Glutamatergic neuron (in vitro differentiated cells): ENCODE results near the gene CDH23. TPM values are rescaled to one million over a fixed set of nuclear protein-coding genes. Genes with fewer than 3 reads are reported as not detected.

Experiments
- DNase-seq: peaks from one replicate; pipeline ENCODE4 v3.0.0; 2022
- H3K27ac Mint-ChIP-seq: one replicate; pipeline ENCODE4 v1.8.0; 2020; ENCODE audit warnings: mild to moderate bottlenecking, mixed read lengths, inconsistent platforms; ENCODE audit not compliant: unreplicated experiment
- H3K27me3 Mint-ChIP-seq: one replicate; pipeline ENCODE4 v1.8.0; 2020; ENCODE audit warnings: mild to moderate bottlenecking, moderate library complexity, mixed read lengths, inconsistent platforms; ENCODE audit not compliant: unreplicated experiment
- H3K36me3 Mint-ChIP-seq: one replicate; pipeline ENCODE4 v1.8.0; 2020; ENCODE audit warnings: mild to moderate bottlenecking, mixed read lengths, inconsistent platforms; ENCODE audit not compliant: unreplicated experiment
- H3K4me1 Mint-ChIP-seq: one replicate; pipeline ENCODE4 v1.8.0; 2020; ENCODE audit warnings: mild to moderate bottlenecking, low read depth, mixed read lengths, inconsistent platforms; ENCODE audit not compliant: unreplicated experiment
- H3K4me3 Mint-ChIP-seq: one replicate; pipeline ENCODE4 v1.8.0; 2020; ENCODE audit warnings: mild to moderate bottlenecking, mixed read lengths, inconsistent platforms; ENCODE audit not compliant: unreplicated experiment
- H3K9me3 Mint-ChIP-seq: one replicate; pipeline ENCODE4 v1.8.0; 2020; ENCODE audit warnings: mild to moderate bottlenecking, moderate library complexity, mixed read lengths, inconsistent platforms; ENCODE audit not compliant: unreplicated experiment
- CTCF ChIP-seq: fragments of 200-600 bp; sonication (generic); IDR thresholded peaks from one replicate; pipeline ENCODE4 v1.5.0; 2021; ENCODE audit not compliant: partially characterized antibody, unreplicated experiment
- total RNA-seq: library from RNA; stranded (reverse); fragmentation: NEBNext Ultra II Directional; extraction: Animal tissue kit (Norgen Biotek cat#: 25700); gene quantifications from one replicate; pipeline ENCODE4 v1.2.1, GENCODE V29; 2021; ENCODE audit not compliant: unreplicated experiment

CDH23 gene
- total RNA-seq, 1 donor from 2014 or later: 2.0 TPM

DNA sequence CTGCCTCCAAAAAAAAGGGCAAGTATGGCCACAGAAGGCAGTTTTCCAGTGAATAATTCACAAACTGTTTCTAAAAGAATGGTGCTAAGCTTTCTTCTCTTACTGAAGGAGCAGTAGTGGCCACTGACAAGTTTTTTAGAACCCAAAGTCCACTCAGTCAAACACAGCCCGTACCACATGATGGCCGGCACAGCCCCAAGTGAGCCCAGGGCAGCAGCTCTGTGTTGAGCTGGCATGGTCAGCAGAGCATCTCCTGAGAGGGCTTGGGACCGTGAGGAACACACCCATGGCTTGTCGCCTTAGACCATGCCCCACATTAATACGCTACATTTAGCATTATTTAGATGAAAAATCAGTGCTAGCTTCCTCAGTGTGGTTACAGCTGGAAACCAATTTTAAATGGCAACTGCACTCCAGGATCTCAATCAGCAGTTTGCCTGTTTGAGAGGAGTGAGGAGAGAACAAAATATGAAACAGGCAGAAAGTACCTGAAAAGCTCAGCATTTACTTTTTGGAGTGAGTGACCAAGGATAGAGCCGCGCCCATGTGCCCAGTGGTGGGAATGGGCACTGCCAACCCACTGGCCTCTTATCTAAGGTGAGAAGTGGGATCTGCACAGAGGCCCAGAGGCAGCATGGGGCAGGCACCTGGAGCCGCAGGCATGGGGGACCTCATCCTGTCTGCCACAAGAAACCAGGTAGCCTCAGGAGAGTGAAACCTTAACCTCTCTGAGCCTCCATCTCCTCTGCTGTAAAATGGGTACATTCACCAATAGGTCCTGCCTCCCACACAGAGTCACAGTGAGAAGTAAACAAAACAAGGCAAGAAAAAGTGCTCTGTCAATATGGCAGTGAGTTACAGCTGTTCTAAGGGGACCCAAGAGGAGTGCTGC, 437.0 kb downstream of the CDH23 start:
- H3K27ac Mint-ChIP-seq: no peak overlapping the region
- no peaks in the 10 kb centered on the region for H3K36me3 Mint-ChIP-seq
- peaks cover 19% of the 10 kb centered on the region for H3K9me3 Mint-ChIP-seq
- no peak overlapping the region for H3K4me3 Mint-ChIP-seq
- DNase-seq: no peak
- peaks cover 11% of the 10 kb centered on the region for H3K27me3 Mint-ChIP-seq
- H3K4me1 Mint-ChIP-seq: peaks cover 37% of the 10 kb centered on the region
- no peak for TF ChIP-seq CTCF

DNA sequence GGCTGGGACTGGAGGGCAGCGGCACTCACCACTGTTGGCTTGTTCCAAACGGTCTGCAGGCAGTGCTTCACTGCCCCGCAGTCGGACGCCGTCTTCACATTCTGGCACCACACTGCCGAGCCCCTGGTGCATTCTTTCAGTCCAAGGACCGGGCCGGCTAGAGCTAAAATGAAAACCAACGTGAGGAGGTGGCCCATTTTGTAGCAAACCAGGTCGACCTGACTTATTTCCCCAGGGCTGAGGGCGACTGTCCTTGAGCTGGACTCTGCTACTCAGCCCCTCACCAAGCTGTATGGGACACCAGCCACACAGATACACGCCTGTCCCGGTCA, 437.6 kb downstream of the CDH23 start:
- H3K27ac Mint-ChIP-seq: no peak overlapping the region
- no peak for DNase-seq
- peaks cover 11% of the 10 kb centered on the region for H3K27me3 Mint-ChIP-seq
- H3K36me3 Mint-ChIP-seq: no peaks in the 10 kb centered on the region
- no peak for TF ChIP-seq CTCF
- no peak overlapping the region for H3K4me3 Mint-ChIP-seq
- H3K4me1 Mint-ChIP-seq: peaks cover 40% of the 10 kb centered on the region
- peaks cover 20% of the 10 kb centered on the region for H3K9me3 Mint-ChIP-seq

DNA sequence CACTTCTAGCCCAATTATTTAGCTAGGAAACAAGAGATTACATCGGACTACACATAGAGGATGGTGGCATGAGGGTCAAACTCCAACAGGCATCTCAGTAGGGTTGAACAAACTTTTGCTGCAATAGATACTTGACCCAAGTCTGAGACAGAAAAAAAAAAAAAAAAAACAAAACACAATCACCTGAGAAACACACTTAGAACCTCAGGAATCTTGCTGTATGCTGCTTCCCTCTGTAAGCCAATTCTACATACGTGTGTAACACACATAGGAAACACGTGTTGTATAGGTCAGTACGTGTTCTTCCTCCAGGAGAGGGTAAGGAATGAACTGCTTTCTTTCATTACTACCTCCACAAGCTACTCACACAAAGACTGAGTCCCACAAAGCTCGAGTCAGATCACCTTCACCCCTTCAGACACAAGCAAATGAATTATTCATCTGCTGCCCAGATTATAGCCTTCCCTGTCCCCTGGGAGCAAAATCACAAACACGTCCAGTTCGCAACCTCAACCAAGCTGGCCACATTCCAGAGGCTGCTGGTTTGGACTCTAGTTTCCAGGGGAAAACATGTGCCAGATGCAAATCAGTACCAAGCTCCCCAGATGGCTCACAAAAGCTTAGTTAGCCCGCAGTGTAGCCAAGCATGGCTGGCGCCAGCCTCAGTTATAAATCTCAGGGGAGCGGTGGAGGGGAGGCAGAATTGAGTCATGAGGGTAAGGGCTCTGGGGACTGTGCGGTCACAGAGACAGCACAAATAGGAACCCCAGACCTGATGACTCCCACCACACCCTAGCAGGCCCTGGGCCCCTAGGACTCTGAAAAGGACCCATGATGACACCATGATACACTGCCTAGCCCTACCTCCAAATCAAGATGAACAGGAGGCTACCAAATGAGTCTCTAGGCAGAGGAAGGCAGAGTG, 439.2 kb downstream of the CDH23 start:
- Mint-ChIP-seq H3K27ac (peak overlapping the region; percentile 81), H3K4me1 (peaks cover 49% of the 10 kb centered on the region), H3K9me3 (peaks cover 15% of the 10 kb centered on the region), H3K36me3 (no peaks in the 10 kb centered on the region), H3K27me3 (peaks cover 7% of the 10 kb centered on the region), H3K4me3 (peak overlapping the region; percentile 73)
- peak; percentile 52 for DNase-seq
- TF ChIP-seq CTCF: no peak

DNA sequence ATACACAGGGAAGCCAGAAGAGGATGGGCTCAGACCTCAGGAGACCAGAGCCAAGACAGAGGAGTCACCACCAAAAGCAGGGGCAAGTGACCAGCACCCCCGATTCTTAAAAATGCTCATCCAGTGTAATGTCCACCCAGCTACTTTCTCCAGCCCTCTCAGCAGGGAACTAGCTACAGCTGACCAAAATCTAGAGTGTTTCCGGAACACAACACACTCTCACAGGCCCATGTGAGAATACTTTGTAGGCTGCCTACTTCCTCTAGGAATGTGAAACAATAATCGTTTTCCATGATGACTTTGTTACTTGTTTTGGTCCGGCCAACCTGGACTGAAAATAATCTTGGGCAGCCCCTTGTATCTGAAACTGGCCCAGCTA, 439.9 kb downstream of the CDH23 start:
- no peak for TF ChIP-seq CTCF
- peak overlapping the region; percentile 81 for H3K27ac Mint-ChIP-seq
- peak overlapping the region; percentile 80 for H3K4me3 Mint-ChIP-seq
- peaks cover 7% of the 10 kb centered on the region for H3K27me3 Mint-ChIP-seq
- H3K9me3 Mint-ChIP-seq: peaks cover 13% of the 10 kb centered on the region
- DNase-seq: no peak
- H3K4me1 Mint-ChIP-seq: peaks cover 52% of the 10 kb centered on the region
- H3K36me3 Mint-ChIP-seq: no peaks in the 10 kb centered on the region
